CD4-positive, alpha-beta memory T cell (primary cell): Measurements from ENCODE around the gene KIF2A. TPM values are rescaled to one million over a fixed set of nuclear protein-coding genes. Genes with fewer than 3 reads are reported as not detected.
"Not testable (repeated sequence)": the region's sequence is repeated elsewhere in the genome, so short reads cannot be mapped to it uniquely, and the experiment has no call there.

Source experiments
- CTCF ChIA-PET: fragments of 350-600 bp; sonication (Branson Sonifier 250); formaldehyde crosslinking; loops from one replicate; lab custom pipeline; 2021; ENCODE audit warnings: inconsistent platforms; ENCODE audit not compliant: partially characterized antibody; lab: Charles Lee
- POLR2A ChIA-PET: fragments of 350-600 bp; sonication (Branson Sonifier 250); formaldehyde crosslinking; loops from one replicate; lab custom pipeline; 2021; ENCODE audit not compliant: partially characterized antibody; lab: Charles Lee
- DNase-seq, 5 donors: peaks; one replicate each; pipeline versions ENCODE4 v3.0.0 to v3.0.0-alpha.2; 2020 to 2022; ENCODE audit warnings: mixed read lengths in 1 of 5
- H3K27ac ChIP-seq: one replicate; pipeline ENCODE4 v1.7.0; 2013; ENCODE audit warnings: low read depth, low read length
- H3K27me3 ChIP-seq: 2 replicates; pipeline ENCODE4 v1.7.0; 2013; ENCODE audit warnings: mild to moderate bottlenecking, low read length, moderate library complexity; ENCODE audit not compliant: insufficient read depth
- H3K36me3 ChIP-seq: 2 replicates; pipeline ENCODE4 v1.7.0; 2013; ENCODE audit warnings: mild to moderate bottlenecking, low read length, moderate library complexity; ENCODE audit not compliant: insufficient read depth
- H3K4me1 ChIP-seq: 2 replicates; pipeline ENCODE4 v1.7.0; 2013; ENCODE audit warnings: mild to moderate bottlenecking, low read length, moderate library complexity; ENCODE audit not compliant: insufficient read depth
- H3K4me3 ChIP-seq, 2 donors: one replicate each; pipeline ENCODE4 v1.7.0; 2013; ENCODE audit warnings: low read length in 2 of 2, mild to moderate bottlenecking in 1 of 2
- H3K9me3 ChIP-seq, 2 donors: one replicate each; pipeline ENCODE4 v1.7.0; 2013; ENCODE audit warnings: low read length in 2 of 2, control low read depth in 1 of 2; ENCODE audit not compliant: control insufficient read depth in 1 of 2
- H3K27ac Mint-ChIP-seq, 7 donors: one replicate each; pipeline ENCODE4 v1.8.0; 2020 to 2021; ENCODE audit warnings: mixed read lengths in 7 of 7, mild to moderate bottlenecking in 6 of 7, inconsistent platforms in 3 of 7, moderate library complexity in 3 of 7
- H3K27me3 Mint-ChIP-seq, 2 donors: one replicate each; pipeline ENCODE4 v1.8.0; 2020 to 2021; ENCODE audit warnings: mixed read lengths in 2 of 2
- H3K36me3 Mint-ChIP-seq, 2 donors: one replicate each; pipeline ENCODE4 v1.8.0; 2020 to 2021; ENCODE audit warnings: mixed read lengths in 2 of 2, inconsistent platforms in 1 of 2, mild to moderate bottlenecking in 1 of 2
- H3K4me1 Mint-ChIP-seq, 4 donors: one replicate each; pipeline ENCODE4 v1.8.0; 2020 to 2021; ENCODE audit warnings: mixed read lengths in 4 of 4, mild to moderate bottlenecking in 1 of 4
- H3K4me3 Mint-ChIP-seq, 8 donors: one replicate each; pipeline ENCODE4 v1.8.0; 2020 to 2021; ENCODE audit warnings: mixed read lengths in 8 of 8, mild to moderate bottlenecking in 7 of 8, moderate library complexity in 6 of 8, inconsistent platforms in 3 of 8
- H3K9me3 Mint-ChIP-seq, 8 donors: one replicate each; pipeline ENCODE4 v1.8.0; 2020 to 2021; ENCODE audit warnings: mixed read lengths in 8 of 8, mild to moderate bottlenecking in 5 of 8, inconsistent platforms in 3 of 8, moderate library complexity in 1 of 8
- intact Hi-C: fragments of 100-400 bp; cut with micrococcal nuclease; formaldehyde crosslinking; loops from one replicate; pipeline ENCODE4 v1.15.1; 2023
- polyA plus RNA-seq, 2 donors: library from polyadenylated mRNA; unstranded; fragments of 300-500 nt; fragmentation: Illumina TruSeq; gene quantifications; one replicate each; pipeline ENCODE4 v1.2.3, GENCODE V29; 2021
- total RNA-seq, 2 experiments: library from RNA; stranded (reverse); gene quantifications; one replicate each; pipeline ENCODE4 v1.2.3, GENCODE V29; 2021

The KIF2A gene
- total and polyA plus RNA-seq, 4 experiments from 2014 or later, result 133 to 158 (median 154) TPM

- no peak for DNase-seq
- Histone ChIP-seq H3K27ac (no peak overlapping the region), H3K4me3 (no peak overlapping the region), H3K27me3 (no peaks in the 10 kb centered on the region), H3K36me3 (no peaks in the 10 kb centered on the region), H3K9me3 (no peaks in the 10 kb centered on the region), H3K4me1 (peaks cover 48% of the 10 kb centered on the region)
- H3K9me3 Mint-ChIP-seq, result peaks cover 0 to 4% (median 0%) of the 10 kb centered on the region in 8 donors
- ChIA-PET CTCF (interaction anchor here (1.7 to 1.9 kb wide), 2 partner anchors 62 to 72 kb away, joined by 6 to 12 read pairs; no protein-coding TSS in a partner anchor), POLR2A (interaction anchor here (1.1 to 2.5 kb wide), 4 partner anchors 10 to 116 kb away, joined by 3 to 21 read pairs (median 6); partner anchors contain the start of gene KIF2A)
- peaks cover 0 to under 1% of the 10 kb centered on the region in 2 donors for H3K36me3 Mint-ChIP-seq
- H3K27ac Mint-ChIP-seq, result peak overlapping the region; percentile 17 to 89 (median 52)
- H3K27me3 Mint-ChIP-seq, result no peaks in the 10 kb centered on the region
- peak overlapping the region in 7 of 8 donors; percentile 37 to 72 (median 63) for H3K4me3 Mint-ChIP-seq
- intact Hi-C loops, result no loop called here
- peaks cover 31 to 65% (median 47%) of the 10 kb centered on the region in 4 donors for H3K4me1 Mint-ChIP-seq
These were observed 19.2 kb upstream of the KIF2A start for GRCh38 chr5:62286834-62287233.

GRCh38 chr5:62287237-62287636 lies 18.8 kb upstream of the KIF2A start:
- peaks cover 34 to 69% (median 51%) of the 10 kb centered on the region in 4 donors for H3K4me1 Mint-ChIP-seq
- POLR2A ChIA-PET, result interaction anchor here (1.1 to 2.5 kb wide), 4 partner anchors 9 to 116 kb away, joined by 3 to 21 read pairs (median 6); partner anchors contain the start of gene KIF2A

GRCh38 chr5:62288118-62288517 lies 17.9 kb upstream of the KIF2A start:
- no peaks in the 10 kb centered on the region for H3K27me3 ChIP-seq
- H3K36me3 ChIP-seq, result no peaks in the 10 kb centered on the region
- Mint-ChIP-seq H3K36me3 (peaks cover 2 to 4% of the 10 kb centered on the region in 2 donors), H3K4me3 (peak overlapping the region in 1 of 8 donors; percentile 70), H3K27me3 (no peaks in the 10 kb centered on the region), H3K4me1 (peaks cover 39 to 78% (median 59%) of the 10 kb centered on the region in 4 donors), H3K9me3 (peaks cover 0 to 4% (median under 1%) of the 10 kb centered on the region in 8 donors), H3K27ac (peak overlapping the region in 3 of 7 donors; percentile 50 to 91 (median 60))
- intact Hi-C loops, result no loop called here
- H3K4me1 ChIP-seq, result peaks cover 60% of the 10 kb centered on the region
- no peak overlapping the region for H3K4me3 ChIP-seq
- no peaks in the 10 kb centered on the region for H3K9me3 ChIP-seq
- H3K27ac ChIP-seq, result no peak overlapping the region
- ChIA-PET POLR2A (interaction anchor here (1.1 to 2.5 kb wide), 5 partner anchors 9 to 115 kb away, joined by 3 to 21 read pairs (median 3); partner anchors contain the start of gene KIF2A), CTCF (interaction anchor here (1.0 to 1.9 kb wide), 8 partner anchors 16 to 71 kb away, joined by 3 to 12 read pairs (median 6); partner anchors contain the start of gene KIF2A)
- no peak for DNase-seq

More at GRCh38 chr5:62287237-62287636, 18.8 kb upstream of the KIF2A start:
- Histone ChIP-seq H3K4me3 (no peak overlapping the region), H3K27ac (no peak overlapping the region), H3K27me3 (no peaks in the 10 kb centered on the region), H3K4me1 (peaks cover 52% of the 10 kb centered on the region), H3K9me3 (no peaks in the 10 kb centered on the region), H3K36me3 (no peaks in the 10 kb centered on the region)
- CTCF ChIA-PET, result interaction anchor here (1.0 to 1.9 kb wide), 6 partner anchors 17 to 72 kb away, joined by 3 to 12 read pairs (median 7); partner anchors contain the start of gene KIF2A
- DNase-seq, result no peak
- Mint-ChIP-seq H3K27me3 (no peaks in the 10 kb centered on the region), H3K9me3 (peaks cover 0 to 4% (median 0%) of the 10 kb centered on the region in 8 donors), H3K36me3 (peaks cover 0 to 2% of the 10 kb centered on the region in 2 donors), H3K27ac (peak overlapping the region in 6 of 7 donors; percentile 24 to 89 (median 56)), H3K4me3 (peak overlapping the region in 7 of 8 donors; percentile 37 to 72 (median 63))
- intact Hi-C loops, result no loop called here

GRCh38 chr5:62289813-62290212 lies 16.2 kb upstream of the KIF2A start:
- no peak for DNase-seq
- Histone ChIP-seq H3K36me3 (no peaks in the 10 kb centered on the region), H3K4me3 (no peak overlapping the region), H3K27me3 (no peaks in the 10 kb centered on the region), H3K4me1 (peaks cover 60% of the 10 kb centered on the region), H3K27ac (no peak overlapping the region), H3K9me3 (no peaks in the 10 kb centered on the region)
- peaks cover 43 to 88% (median 64%) of the 10 kb centered on the region in 4 donors for H3K4me1 Mint-ChIP-seq
- H3K27me3 Mint-ChIP-seq, result no peaks in the 10 kb centered on the region
- H3K4me3 Mint-ChIP-seq, result peak overlapping the region in 1 of 8 donors; percentile 26
- H3K36me3 Mint-ChIP-seq, result peaks cover 4 to 7% of the 10 kb centered on the region in 2 donors
- peak overlapping the region in 1 of 7 donors; percentile 27 for H3K27ac Mint-ChIP-seq
- POLR2A ChIA-PET, result interaction anchor here (0.8 to 1.3 kb wide), 2 partner anchors 16 to 114 kb away, joined by 3 to 4 read pairs; partner anchors contain the start of genes DIMT1 and KIF2A
- peaks cover 0 to 7% (median 2%) of the 10 kb centered on the region in 8 donors for H3K9me3 Mint-ChIP-seq
- intact Hi-C loops, result no loop called here
- CTCF ChIA-PET, result interaction anchor here (0.7 to 4.5 kb wide), 6 partner anchors 10 to 68 kb away, joined by 3 to 23 read pairs (median 6); no protein-coding TSS in a partner anchor

GRCh38 chr5:62291829-62292228 lies 14.2 kb upstream of the KIF2A start:
- peak overlapping the region; percentile 69 to 83 (median 78) for H3K4me3 Mint-ChIP-seq
- DNase-seq, result peak; percentile 78 to 89 (median 81)
- ChIA-PET POLR2A (interaction anchor here (0.8 to 2.3 kb wide), 14 partner anchors 11 to 121 kb away, joined by 3 to 29 read pairs (median 4); partner anchors contain the start of genes DIMT1, IPO11 and KIF2A), CTCF (interaction anchor here (0.8 to 4.5 kb wide), 25 partner anchors 8 to 111 kb away, joined by 3 to 55 read pairs (median 9); partner anchors contain the start of genes DIMT1 and KIF2A)
- intact Hi-C loops, result loop anchor here (1.0 kb wide), 3 partner anchors 13 to 62 kb away; no protein-coding TSS in a partner anchor
- not testable (repeated sequence) for H3K27me3 Mint-ChIP-seq, H3K9me3 ChIP-seq, H3K4me3 ChIP-seq, H3K27me3 ChIP-seq, H3K36me3 ChIP-seq, H3K9me3 Mint-ChIP-seq, H3K27ac ChIP-seq, H3K36me3 Mint-ChIP-seq
- H3K27ac Mint-ChIP-seq, result peak overlapping the region; percentile 72 to 93 (median 87)
- peaks cover 32 to 83% (median 57%) of the 10 kb centered on the region in 4 donors for H3K4me1 Mint-ChIP-seq
- H3K4me1 ChIP-seq, result peaks cover 54% of the 10 kb centered on the region

- peak overlapping the region in 7 of 8 donors; percentile 49 to 80 (median 74) for H3K4me3 Mint-ChIP-seq
- Histone ChIP-seq H3K36me3 (no peaks in the 10 kb centered on the region), H3K27me3 (no peaks in the 10 kb centered on the region), H3K27ac (no peak overlapping the region), H3K9me3 (no peaks in the 10 kb centered on the region), H3K4me3 (no peak overlapping the region), H3K4me1 (peaks cover 64% of the 10 kb centered on the region)
- H3K9me3 Mint-ChIP-seq, result peaks cover 0 to 4% (median 1%) of the 10 kb centered on the region in 8 donors
- H3K27ac Mint-ChIP-seq, result peak overlapping the region; percentile 52 to 90 (median 77)
- no peak for DNase-seq
- H3K36me3 Mint-ChIP-seq, result peaks cover 2 to 7% of the 10 kb centered on the region in 2 donors
- ChIA-PET POLR2A (interaction anchor here (1.2 to 4.7 kb wide), 5 partner anchors 8 to 47 kb away, joined by 3 to 40 read pairs (median 8); partner anchors contain the start of gene KIF2A), CTCF (interaction anchor here (1.1 to 2.6 kb wide), 4 partner anchors 9 to 72 kb away, joined by 3 to 13 read pairs (median 8); partner anchors contain the start of gene KIF2A)
- intact Hi-C loops, result no loop called here
- H3K4me1 Mint-ChIP-seq, result peaks cover 40 to 82% (median 61%) of the 10 kb centered on the region in 4 donors
- no peaks in the 10 kb centered on the region for H3K27me3 Mint-ChIP-seq
These were observed 9.0 kb upstream of the KIF2A start for GRCh38 chr5:62296998-62297397.
